Stimulated activated CD4-positive, alpha-beta T cell treated with anti-CD3 and anti-CD28 coated beads, Interleukin-1b, Interleukin-23, amount 100 ng/mL, for 1 hour (primary cell): ENCODE results near the gene CHST11.
"Not testable (repeated sequence)": the region's sequence is repeated elsewhere in the genome, so short reads cannot be mapped to it uniquely, and the experiment has no call there.

Source experiments
- DNase-seq, 2 donors: peaks; one replicate each; pipeline ENCODE4 v3.0.0-alpha.2; 2020; ENCODE audit warnings: low read depth in 2 of 2

Gene CHST11

GRCh38 chr12:104564662-104565061, 107.9 kb downstream of the CHST11 start:
- not testable (repeated sequence) for DNase-seq

- no peak for DNase-seq
Measured at GRCh38 chr12:104565606-104566243, 109.0 kb downstream of the CHST11 start.

GRCh38 chr12:104566244-104566993, 109.7 kb downstream of the CHST11 start:
- no peak for DNase-seq

GRCh38 chr12:104567832-104568486, 111.2 kb downstream of the CHST11 start:
- no peak for DNase-seq

- no peak for DNase-seq
Measured at GRCh38 chr12:104568487-104568868, 111.7 kb downstream of the CHST11 start.

GRCh38 chr12:104568935-104569334, 112.2 kb downstream of the CHST11 start:
- no peak for DNase-seq

- DNase-seq, result no peak
Measured at GRCh38 chr12:104569346-104570173, 112.8 kb downstream of the CHST11 start.

- no peak for DNase-seq
Measured at GRCh38 chr12:104570174-104570907, 113.6 kb downstream of the CHST11 start.

GRCh38 chr12:104571328-104571727, 114.6 kb downstream of the CHST11 start:
- DNase-seq, result no peak

- not testable (repeated sequence) for DNase-seq
Measured at GRCh38 chr12:104574353-104574752, 117.6 kb downstream of the CHST11 start.

GRCh38 chr12:104574758-104575157, 118.0 kb downstream of the CHST11 start:
- not testable (repeated sequence) for DNase-seq

GRCh38 chr12:104575442-104576186, 118.9 kb downstream of the CHST11 start:
- DNase-seq, result no peak

GRCh38 chr12:104576187-104576778, 119.5 kb downstream of the CHST11 start:
- DNase-seq, result no peak

- DNase-seq, result no peak
Measured at GRCh38 chr12:104576980-104577580, 120.3 kb downstream of the CHST11 start.

GRCh38 chr12:104577581-104577981, 120.8 kb downstream of the CHST11 start:
- DNase-seq, result no peak

GRCh38 chr12:104578453-104578852, 121.7 kb downstream of the CHST11 start:
- no peak for DNase-seq

GRCh38 chr12:104579718-104580495, 123.2 kb downstream of the CHST11 start:
- DNase-seq, result no peak

- DNase-seq, result no peak
Measured at GRCh38 chr12:104581005-104581570, 124.3 kb downstream of the CHST11 start.

GRCh38 chr12:104582739-104583138, 126.0 kb downstream of the CHST11 start:
- no peak for DNase-seq
